ENCODE results near the gene PPAT. TPM values are rescaled to one million over a fixed set of nuclear protein-coding genes. Genes with fewer than 3 reads are reported as not detected.
"Not testable (repeated sequence)": the region's sequence is repeated elsewhere in the genome, so short reads cannot be mapped to it uniquely, and the experiment has no call there.

PPAT gene
- total RNA-seq, 2 experiments from 2014 or later, result 36.8 to 48.2 TPM

DNA sequence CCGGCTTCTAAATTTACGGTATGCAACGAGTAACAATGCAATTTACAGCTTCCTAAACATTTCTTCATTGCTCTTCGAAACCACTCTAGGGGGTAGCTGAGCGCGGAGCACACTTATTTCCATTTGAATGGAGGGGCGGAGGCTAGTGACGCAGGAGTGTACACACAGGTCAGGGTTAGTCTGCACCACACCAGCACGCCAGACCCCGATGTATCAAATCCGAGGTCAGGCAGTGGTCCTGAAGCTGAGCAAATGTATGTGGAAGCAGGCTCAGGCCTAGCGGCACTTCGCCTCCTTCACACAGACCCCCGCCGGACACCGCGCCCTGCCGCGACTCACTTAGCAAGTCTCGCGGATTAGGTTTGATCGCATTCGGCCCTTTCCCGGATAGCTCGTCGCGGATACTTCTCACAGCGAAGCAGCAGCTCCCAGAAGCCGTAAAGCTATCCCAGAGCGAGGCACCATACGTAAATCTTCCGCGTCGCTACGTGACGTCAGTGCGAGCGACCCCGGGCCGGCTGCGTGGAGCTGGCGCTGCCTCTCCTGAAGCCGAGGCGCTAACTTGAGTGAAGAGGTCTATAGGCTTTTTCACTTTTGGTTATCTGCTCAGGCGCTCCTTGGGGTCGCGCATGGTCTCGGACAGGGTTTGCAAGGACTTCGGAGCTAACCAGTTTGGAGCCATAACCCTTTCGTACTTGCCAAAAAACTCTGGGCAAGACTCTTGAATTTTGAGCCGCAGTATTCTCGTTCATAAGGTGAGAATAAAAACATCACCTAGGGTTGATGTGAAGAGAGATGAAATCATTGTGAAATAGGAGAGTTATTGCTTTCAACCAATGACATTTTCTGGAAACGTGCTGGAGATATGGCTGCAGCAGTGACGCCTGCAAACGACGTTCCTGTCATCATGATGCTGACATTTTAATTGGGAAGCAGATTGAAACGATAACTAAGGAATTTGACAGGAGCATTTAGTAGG is 48.1 kb downstream of the PPAT start, which contains the start of gene AASDH:
Gene AASDH (minus strand): TSS at position 469 of the 979 bp plus-strand sequence. CDS start 3,192 bp downstream, outside the sequence.
- CTCF ChIA-PET, result interaction anchor here (0.7 to 2.4 kb wide), 7 partner anchors 9 to 439 kb away, joined by 3 to 29 read pairs (median 4); partner anchors contain the start of genes CEP135, PAICS and PPAT
- DNase-seq (peak; percentile 97), ATAC-seq (peak; percentile 94)
- intact Hi-C loops (cut with DNase I, micrococcal nuclease), result loop anchor here (1.0 to 5.0 kb wide), 12 partner anchors 48 to 991 kb away; partner anchors contain the start of genes NOA1 (in 2 of the 2), PPAT (in 2 of the 2), SRP72 (in 2 of the 2) and CEP135 (in 1 of the 2)
- Mint-ChIP-seq H3K4me1 (peaks cover 31% of the 10 kb centered on the region), H3K4me3 (peak within 1 kb of the TSS; percentile 98), H3K9me3 (ENCODE audit: low read depth) (no peaks in the 10 kb centered on the region), H3K27ac (peak within 1 kb of the TSS; percentile 100), H3K27me3 (no peaks in the 10 kb centered on the region), H3K36me3 (ENCODE audit: low read depth) (peaks cover 8% of the 10 kb centered on the region)
- POLR2A ChIA-PET, result interaction anchor here (0.6 to 2.0 kb wide), 12 partner anchors 10 to 644 kb away, joined by 3 to 51 read pairs (median 4); partner anchors contain the start of genes CEP135, NOA1, PAICS and POLR2B

DNA sequence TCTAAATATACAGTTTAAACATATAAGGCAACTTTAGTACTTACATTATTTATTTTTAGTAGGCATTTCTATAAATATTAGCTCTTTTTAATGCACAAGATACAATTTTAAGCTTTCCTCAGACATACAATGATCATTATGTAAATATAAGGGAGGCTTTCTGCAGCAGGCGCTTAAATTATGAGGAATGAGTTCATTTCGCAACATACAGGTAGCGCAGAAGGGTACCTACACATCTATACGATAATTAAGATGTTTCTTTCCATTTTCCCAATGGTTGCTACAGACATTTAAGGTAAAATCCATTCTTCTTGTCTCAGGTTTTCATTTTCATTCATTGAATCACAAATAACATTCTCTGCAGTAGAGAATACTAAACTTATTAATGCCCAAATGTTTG is 49.3 kb downstream of the PPAT start:
- H3K27me3 Mint-ChIP-seq, result no peaks in the 10 kb centered on the region
- ATAC-seq (no peak), DNase-seq (no peak)
- ChIA-PET POLR2A (no interaction called here), CTCF (interaction anchor here (2.4 kb wide), 1 partner anchor 50 kb away, joined by 29 read pairs; the partner anchor contains the start of genes PAICS and PPAT)
- H3K4me3 Mint-ChIP-seq, result peak overlapping the region; percentile 98
- H3K9me3 Mint-ChIP-seq (ENCODE audit: low read depth), result no peaks in the 10 kb centered on the region
- intact Hi-C loops (cut with DNase I, micrococcal nuclease), result loop anchor here (2.0 to 5.0 kb wide), 6 partner anchors 81 to 989 kb away; partner anchors contain the start of genes CEP135 (in 1 of the 2), CLOCK (in 1 of the 2), NOA1 (in 1 of the 2) and POLR2B (in 1 of the 2)
- peaks cover 7% of the 10 kb centered on the region for H3K36me3 Mint-ChIP-seq (ENCODE audit: low read depth)
- H3K4me1 Mint-ChIP-seq, result peaks cover 31% of the 10 kb centered on the region
- peak overlapping the region; percentile 65 for H3K27ac Mint-ChIP-seq

GRCh38 chr4:56375458-56375857 is 60.0 kb downstream of the PPAT start:
- ATAC-seq, result no peak
- H3K4me1 Mint-ChIP-seq, result no peaks in the 10 kb centered on the region
- intact Hi-C loops (cut with DNase I, micrococcal nuclease), result no loop called here
- ChIA-PET CTCF (no interaction called here), POLR2A (interaction anchor here (0.7 kb wide), 1 partner anchor 56 kb away, joined by 3 read pairs; no protein-coding TSS in a partner anchor)
- H3K9me3 Mint-ChIP-seq (ENCODE audit: low read depth), result no peaks in the 10 kb centered on the region
- H3K36me3 Mint-ChIP-seq (ENCODE audit: low read depth), result peaks cover 21% of the 10 kb centered on the region
- no peak overlapping the region for H3K27ac Mint-ChIP-seq
- H3K4me3 Mint-ChIP-seq, result no peak overlapping the region
- DNase-seq, result no peak
- no peaks in the 10 kb centered on the region for H3K27me3 Mint-ChIP-seq

DNA sequence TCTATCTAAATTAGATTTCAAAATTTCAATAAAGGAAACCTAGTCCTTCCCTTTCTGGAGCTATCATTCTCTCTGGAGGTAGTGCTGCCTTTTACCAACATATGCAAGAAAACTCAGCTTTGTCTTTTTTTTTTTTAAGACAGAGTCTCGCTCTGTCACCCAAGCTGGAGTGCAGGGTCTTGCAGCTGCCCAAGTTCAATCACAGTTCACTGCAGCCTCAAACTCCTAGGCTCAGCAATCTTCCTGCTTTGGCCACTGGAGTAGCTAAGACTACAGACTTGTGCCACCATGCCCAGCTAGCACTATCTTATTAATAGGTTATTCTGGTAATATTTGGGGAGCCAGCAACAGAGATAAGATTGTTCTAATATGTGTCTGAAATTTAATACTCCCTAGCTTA is 60.5 kb downstream of the PPAT start:
- DNase-seq, result no peak
- H3K27ac Mint-ChIP-seq, result no peak overlapping the region
- no peak overlapping the region for H3K4me3 Mint-ChIP-seq
- H3K9me3 Mint-ChIP-seq (ENCODE audit: low read depth), result no peaks in the 10 kb centered on the region
- CTCF ChIA-PET, result no interaction called here
- H3K36me3 Mint-ChIP-seq (ENCODE audit: low read depth), result peaks cover 26% of the 10 kb centered on the region
- POLR2A ChIA-PET, result interaction anchor here (0.7 kb wide), 1 partner anchor 57 kb away, joined by 3 read pairs; no protein-coding TSS in a partner anchor
- H3K27me3 Mint-ChIP-seq, result no peaks in the 10 kb centered on the region
- intact Hi-C loops (cut with DNase I, micrococcal nuclease), result no loop called here
- H3K4me1 Mint-ChIP-seq, result no peaks in the 10 kb centered on the region
- no peak for ATAC-seq

DNA sequence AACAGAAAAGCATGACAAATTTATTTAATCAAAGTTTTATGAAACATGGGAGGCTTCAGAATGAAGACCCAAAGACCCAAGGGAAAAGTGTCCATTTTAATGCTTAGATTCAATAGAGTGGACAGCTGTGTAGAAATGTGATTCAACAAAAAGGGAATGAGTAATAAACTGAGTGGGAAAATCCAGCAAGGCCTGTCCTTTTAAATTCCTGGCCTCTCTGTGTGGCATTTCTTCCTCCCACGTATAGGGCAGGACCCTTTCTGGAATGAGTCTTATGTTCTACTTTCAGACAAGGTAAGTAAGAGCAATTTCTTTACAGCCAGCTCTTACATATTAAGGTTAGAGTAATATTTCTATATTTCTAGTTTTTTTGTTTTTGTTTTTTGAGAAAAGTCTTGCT is 62.6 kb downstream of the PPAT start:
- H3K27ac Mint-ChIP-seq, result no peak overlapping the region
- no peaks in the 10 kb centered on the region for H3K9me3 Mint-ChIP-seq (ENCODE audit: low read depth)
- no peaks in the 10 kb centered on the region for H3K27me3 Mint-ChIP-seq
- intact Hi-C loops (cut with DNase I, micrococcal nuclease), result no loop called here
- peaks cover 40% of the 10 kb centered on the region for H3K36me3 Mint-ChIP-seq (ENCODE audit: low read depth)
- no peak overlapping the region for H3K4me3 Mint-ChIP-seq
- POLR2A ChIA-PET, result no interaction called here
- no peaks in the 10 kb centered on the region for H3K4me1 Mint-ChIP-seq
- ATAC-seq (no peak), DNase-seq (no peak)
- CTCF ChIA-PET, result interaction anchor here (0.8 to 1.2 kb wide), 2 partner anchors 19 to 51 kb away, joined by 3 to 4 read pairs; no protein-coding TSS in a partner anchor

- no peak overlapping the region for H3K4me3 Mint-ChIP-seq
- ATAC-seq, result no peak
- no peak for DNase-seq
- CTCF ChIA-PET, result interaction anchor here (0.9 kb wide), 1 partner anchor 9 kb away, joined by 4 read pairs; no protein-coding TSS in a partner anchor
- intact Hi-C loops (cut with DNase I, micrococcal nuclease), result no loop called here
- POLR2A ChIA-PET, result no interaction called here
- no peak overlapping the region for H3K27ac Mint-ChIP-seq
- H3K4me1 Mint-ChIP-seq, result no peaks in the 10 kb centered on the region
- peaks cover 35% of the 10 kb centered on the region for H3K36me3 Mint-ChIP-seq (ENCODE audit: low read depth)
- no peaks in the 10 kb centered on the region for H3K9me3 Mint-ChIP-seq (ENCODE audit: low read depth)
- H3K27me3 Mint-ChIP-seq, result no peaks in the 10 kb centered on the region
Observed at GRCh38 chr4:56371426-56372220, 63.8 kb downstream of the PPAT start.

- Mint-ChIP-seq H3K36me3 (ENCODE audit: low read depth) (peaks cover 37% of the 10 kb centered on the region), H3K9me3 (ENCODE audit: low read depth) (no peaks in the 10 kb centered on the region), H3K27me3 (no peaks in the 10 kb centered on the region), H3K27ac (no peak overlapping the region), H3K4me3 (no peak overlapping the region), H3K4me1 (no peaks in the 10 kb centered on the region)
- ChIA-PET POLR2A (no interaction called here), CTCF (no interaction called here)
- intact Hi-C loops (cut with DNase I, micrococcal nuclease), result no loop called here
- ATAC-seq, result no peak
- no peak for DNase-seq
Observed at GRCh38 chr4:56370377-56370776, 65.0 kb downstream of the PPAT start.

- H3K36me3 Mint-ChIP-seq (ENCODE audit: low read depth), result peaks cover 38% of the 10 kb centered on the region
- H3K27ac Mint-ChIP-seq; CTCF ChIA-PET; DNase-seq; H3K4me3 Mint-ChIP-seq; POLR2A ChIA-PET; H3K27me3 Mint-ChIP-seq; H3K9me3 Mint-ChIP-seq (ENCODE audit: low read depth); intact Hi-C loops (cut with DNase I, micrococcal nuclease); ATAC-seq; H3K4me1 Mint-ChIP-seq: not testable (repeated sequence)
Observed at GRCh38 chr4:56362981-56363380, 72.4 kb downstream of the PPAT start.

- Mint-ChIP-seq H3K4me3 (no peak overlapping the region), H3K36me3 (ENCODE audit: low read depth) (peaks cover 27% of the 10 kb centered on the region), H3K4me1 (no peaks in the 10 kb centered on the region), H3K9me3 (ENCODE audit: low read depth) (peaks cover 6% of the 10 kb centered on the region), H3K27ac (no peak overlapping the region), H3K27me3 (no peaks in the 10 kb centered on the region)
- ATAC-seq (no peak), DNase-seq (no peak)
- CTCF ChIA-PET, result interaction anchor here (0.5 kb wide), 1 partner anchor 817 kb away, joined by 3 read pairs; no protein-coding TSS in a partner anchor
- intact Hi-C loops (cut with DNase I, micrococcal nuclease), result no loop called here
- POLR2A ChIA-PET, result no interaction called here
Observed at GRCh38 chr4:56360071-56360470, 75.3 kb downstream of the PPAT start.

GRCh38 chr4:56356650-56357049 is 78.8 kb downstream of the PPAT start:
- no peaks in the 10 kb centered on the region for H3K4me1 Mint-ChIP-seq
- H3K4me3 Mint-ChIP-seq, result no peak overlapping the region
- ATAC-seq (no peak), DNase-seq (no peak)
- peaks cover 8% of the 10 kb centered on the region for H3K36me3 Mint-ChIP-seq (ENCODE audit: low read depth)
- no peaks in the 10 kb centered on the region for H3K27me3 Mint-ChIP-seq
- H3K9me3 Mint-ChIP-seq (ENCODE audit: low read depth), result no peaks in the 10 kb centered on the region
- H3K27ac Mint-ChIP-seq, result no peak overlapping the region
- CTCF ChIA-PET, result no interaction called here
- POLR2A ChIA-PET, result no interaction called here
- intact Hi-C loops (cut with DNase I, micrococcal nuclease), result no loop called here

- Mint-ChIP-seq H3K4me3 (no peak overlapping the region), H3K36me3 (ENCODE audit: low read depth) (peaks cover 11% of the 10 kb centered on the region), H3K27ac (no peak overlapping the region), H3K27me3 (no peaks in the 10 kb centered on the region), H3K4me1 (no peaks in the 10 kb centered on the region), H3K9me3 (ENCODE audit: low read depth) (no peaks in the 10 kb centered on the region)
- ChIA-PET POLR2A (no interaction called here), CTCF (no interaction called here)
- ATAC-seq (no peak), DNase-seq (no peak)
- intact Hi-C loops (cut with DNase I, micrococcal nuclease), result no loop called here
Observed at GRCh38 chr4:56348576-56348975, 86.8 kb downstream of the PPAT start.

Measured in activated CD4-positive, alpha-beta T cell treated with anti-CD3 and anti-CD28 coated beads for 36 hours (primary cell).